Omental fat pad (tissue), 4 donors: ENCODE results near the gene ENTPD8. TPM values are rescaled to one million over a fixed set of nuclear protein-coding genes. Genes with fewer than 3 reads are reported as not detected.

ENCODE experiments used
- ATAC-seq: fragments of 150-250 bp; one replicate; pipeline ENCODE4 v1.9.1; 2016; ENCODE audit warnings: mild to moderate bottlenecking, moderate library complexity; ENCODE audit not compliant: low FRiP score
- DNase-seq: peaks from one replicate; pipeline ENCODE4 v3.0.0-alpha.2; 2019; ENCODE audit warnings: low spot score
- total RNA-seq, 4 donors: library from RNA; depleted of rRNA; stranded (reverse); fragments of >200 nt; gene quantifications; one replicate each; pipeline ENCODE4 v1.1.0, GENCODE V29; 2016
- TF ChIP-seq, protein P1 (sequence below), 3 donors: fragments of 450-650 bp; IDR thresholded peaks; one replicate each; pipeline ENCODE4 v1.5.1; 2016 to 2017; ENCODE audit warnings: antibody characterized with exemption in 3 of 3, mild to moderate bottlenecking in 3 of 3, moderate library complexity in 2 of 3

Gene ENTPD8
- total RNA-seq, 4 donors from 2014 or later, result not detected

DNA sequence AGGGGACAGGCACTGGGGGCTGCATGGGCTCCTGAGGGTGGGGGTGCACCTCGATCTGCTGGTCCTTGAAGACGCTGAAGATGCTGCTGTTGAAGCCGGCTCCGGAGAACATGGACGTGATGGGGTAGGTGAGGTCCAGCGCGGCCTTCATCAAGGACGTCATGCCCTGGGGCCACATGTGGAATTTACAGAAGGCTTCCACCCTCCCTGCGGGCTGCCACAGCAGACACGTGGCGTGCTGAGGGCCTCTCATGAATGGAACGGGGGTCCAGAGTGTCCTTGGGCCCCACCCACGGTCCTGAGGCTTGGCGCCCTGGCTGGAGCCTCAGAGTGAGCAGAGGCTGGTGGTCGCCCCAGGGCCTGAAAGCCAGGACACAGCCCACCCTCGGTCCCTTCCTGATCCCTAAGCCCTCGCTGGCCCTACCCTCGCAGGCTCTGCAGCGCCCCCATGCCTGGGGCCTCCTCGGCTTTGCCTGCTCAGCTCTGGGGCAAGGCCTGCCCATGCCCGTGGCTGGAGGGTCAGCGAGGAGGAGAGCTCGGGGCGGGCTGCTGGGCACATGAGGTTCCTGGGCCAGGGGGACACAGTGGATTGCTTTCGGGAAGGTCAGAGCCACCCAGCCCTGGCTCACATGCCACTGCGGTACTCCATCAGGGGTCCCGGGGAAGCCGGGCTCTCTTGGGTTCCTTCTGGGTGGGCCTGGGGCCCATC lies 23.3 kb upstream of the ENTPD8 start:
- TF ChIP-seq, protein P1, sequence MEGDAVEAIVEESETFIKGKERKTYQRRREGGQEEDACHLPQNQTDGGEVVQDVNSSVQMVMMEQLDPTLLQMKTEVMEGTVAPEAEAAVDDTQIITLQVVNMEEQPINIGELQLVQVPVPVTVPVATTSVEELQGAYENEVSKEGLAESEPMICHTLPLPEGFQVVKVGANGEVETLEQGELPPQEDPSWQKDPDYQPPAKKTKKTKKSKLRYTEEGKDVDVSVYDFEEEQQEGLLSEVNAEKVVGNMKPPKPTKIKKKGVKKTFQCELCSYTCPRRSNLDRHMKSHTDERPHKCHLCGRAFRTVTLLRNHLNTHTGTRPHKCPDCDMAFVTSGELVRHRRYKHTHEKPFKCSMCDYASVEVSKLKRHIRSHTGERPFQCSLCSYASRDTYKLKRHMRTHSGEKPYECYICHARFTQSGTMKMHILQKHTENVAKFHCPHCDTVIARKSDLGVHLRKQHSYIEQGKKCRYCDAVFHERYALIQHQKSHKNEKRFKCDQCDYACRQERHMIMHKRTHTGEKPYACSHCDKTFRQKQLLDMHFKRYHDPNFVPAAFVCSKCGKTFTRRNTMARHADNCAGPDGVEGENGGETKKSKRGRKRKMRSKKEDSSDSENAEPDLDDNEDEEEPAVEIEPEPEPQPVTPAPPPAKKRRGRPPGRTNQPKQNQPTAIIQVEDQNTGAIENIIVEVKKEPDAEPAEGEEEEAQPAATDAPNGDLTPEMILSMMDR (IDR thresholded peaks at IDR 0.05), result no peak
- ATAC-seq (no peak), DNase-seq (no peak)

DNA sequence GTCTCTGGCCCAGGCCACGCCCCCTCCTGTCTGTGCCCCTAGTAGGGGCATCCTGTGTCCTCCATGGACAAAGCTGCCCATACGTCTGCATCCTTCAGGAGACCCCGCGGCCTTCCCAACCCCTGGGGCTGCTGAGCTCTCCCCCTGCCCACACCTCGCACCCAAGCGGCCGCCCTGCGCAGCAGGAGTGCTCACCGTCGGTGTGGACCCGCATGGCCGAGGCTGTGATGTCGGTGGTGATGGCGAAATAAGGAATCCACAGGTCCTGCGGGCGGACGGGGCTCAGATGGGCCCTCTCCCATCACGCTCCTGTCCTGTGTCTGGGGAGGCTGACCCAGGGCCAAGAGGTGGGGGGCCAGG lies 22.8 kb upstream of the ENTPD8 start:
- TF ChIP-seq, protein P1 (IDR thresholded peaks at IDR 0.05), result no peak
- no peak for DNase-seq
- no peak for ATAC-seq

DNA sequence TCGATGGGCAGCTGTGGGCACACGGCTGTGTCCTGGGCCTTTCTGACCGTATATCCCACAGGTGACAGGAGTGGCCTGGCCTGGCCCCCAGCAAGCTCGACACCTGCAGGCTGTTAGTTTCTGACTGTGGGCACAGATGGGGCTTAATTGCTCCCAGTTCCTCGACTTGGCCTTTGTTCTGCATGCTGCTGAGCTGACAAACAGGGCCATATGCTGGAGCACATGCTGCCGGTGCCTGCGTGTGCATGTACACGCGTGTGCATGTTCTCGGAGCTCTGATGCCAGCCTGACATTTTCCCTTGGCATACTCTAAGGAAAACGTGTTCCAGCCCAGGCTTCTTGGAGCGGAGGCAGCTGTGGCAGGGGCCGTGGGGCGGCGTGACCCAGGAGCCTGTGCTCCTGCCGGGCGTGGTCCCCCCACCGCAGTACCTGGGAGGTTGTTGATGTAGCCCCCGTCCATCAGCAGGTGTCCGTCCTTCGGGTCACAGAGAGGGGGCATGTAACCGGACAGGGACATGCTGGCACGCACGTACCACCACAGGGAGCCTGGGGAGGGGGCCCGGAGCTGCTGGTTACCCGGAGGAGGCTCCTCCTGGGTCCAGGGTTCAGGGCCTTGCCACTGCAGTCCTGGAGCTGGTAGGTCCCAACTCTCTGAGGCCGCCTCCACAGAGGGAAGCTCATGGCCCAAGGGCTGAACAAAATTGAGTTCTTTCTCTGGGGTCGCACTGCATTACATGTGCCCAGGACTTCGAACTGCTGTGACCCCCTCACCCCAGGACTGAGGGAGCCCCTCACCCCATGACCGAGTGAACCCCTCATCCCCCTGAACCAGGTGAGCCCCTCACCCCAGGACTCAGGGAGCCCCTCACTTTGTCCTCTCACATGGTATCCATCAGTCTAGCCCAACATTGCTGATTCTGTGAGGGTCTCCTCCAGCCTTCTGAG lies 22.1 kb upstream of the ENTPD8 start:
- TF ChIP-seq, protein P1 (IDR thresholded peaks at IDR 0.05), result no peak
- DNase-seq, result no peak
- no peak for ATAC-seq

DNA sequence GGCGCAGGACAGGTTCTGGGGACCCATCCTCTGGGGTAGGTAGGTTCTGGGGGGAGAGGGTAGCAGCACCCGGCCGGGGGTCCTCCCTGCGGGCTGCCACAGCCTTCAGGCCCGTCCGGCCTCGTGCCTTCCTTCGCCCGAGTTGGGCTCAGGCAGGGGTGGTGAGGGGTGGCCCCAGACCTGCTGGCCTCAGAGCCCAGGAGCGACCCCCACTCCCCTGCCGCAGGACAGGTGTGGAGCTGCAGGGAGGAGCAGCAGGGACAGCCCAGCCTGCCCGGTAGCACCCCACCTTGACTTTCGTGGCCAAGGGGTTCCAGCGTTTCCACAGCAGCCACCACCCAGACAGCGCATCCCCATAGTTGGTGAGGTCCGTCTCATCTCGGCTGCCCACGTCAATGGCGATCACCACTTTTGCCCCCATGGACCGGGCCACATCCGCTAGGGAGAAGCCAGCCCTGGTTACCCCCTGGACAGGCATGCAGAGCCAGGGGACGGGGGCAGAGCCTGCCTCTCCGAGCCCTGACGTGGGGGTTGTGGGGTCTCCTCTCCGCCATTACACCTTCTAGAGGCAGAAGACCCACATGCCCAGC lies 21.3 kb upstream of the ENTPD8 start:
- TF ChIP-seq, protein P1 (IDR thresholded peaks at IDR 0.05), result no peak
- DNase-seq, result no peak
- no peak for ATAC-seq

DNA sequence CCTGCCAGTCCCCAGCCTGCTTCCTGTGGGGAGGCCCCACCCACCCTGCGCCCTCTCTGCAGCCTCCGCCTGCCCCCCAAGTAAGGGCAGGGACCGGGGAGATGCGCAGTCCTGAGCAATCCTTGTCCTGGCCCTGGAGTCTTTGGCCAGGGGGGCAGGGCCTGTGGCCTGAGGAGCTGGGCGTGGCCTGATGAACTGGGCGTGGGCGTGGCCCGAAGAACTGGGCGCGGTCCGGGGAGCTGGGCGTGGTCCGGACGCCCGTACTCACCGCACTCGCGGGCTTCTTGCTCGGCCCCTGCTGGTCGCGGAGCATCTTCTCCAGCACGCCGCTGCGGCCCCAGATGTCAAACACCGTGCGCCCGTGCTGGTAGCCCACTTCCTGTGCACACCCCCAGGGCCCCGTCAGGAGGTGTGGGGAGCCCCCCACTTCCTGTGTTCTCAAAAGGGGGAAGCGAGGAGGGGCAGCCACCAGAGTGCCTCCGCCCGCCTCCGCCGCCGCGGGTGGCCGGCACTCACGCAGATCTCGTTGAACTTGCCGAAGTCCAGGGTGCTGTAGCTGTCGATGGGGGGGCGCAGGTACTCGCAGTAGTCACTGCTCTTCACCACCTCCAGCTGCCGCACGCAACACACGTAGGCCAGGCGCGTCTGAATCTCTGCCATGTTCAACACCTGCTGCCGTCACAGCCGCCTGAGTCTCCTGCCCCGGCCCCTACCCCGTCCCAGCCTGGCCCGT lies 20.7 kb upstream of the ENTPD8 start:
- DNase-seq (no peak), ATAC-seq (peak; percentile 18)
- TF ChIP-seq, protein P1 (IDR thresholded peaks at IDR 0.05), result no peak

DNA sequence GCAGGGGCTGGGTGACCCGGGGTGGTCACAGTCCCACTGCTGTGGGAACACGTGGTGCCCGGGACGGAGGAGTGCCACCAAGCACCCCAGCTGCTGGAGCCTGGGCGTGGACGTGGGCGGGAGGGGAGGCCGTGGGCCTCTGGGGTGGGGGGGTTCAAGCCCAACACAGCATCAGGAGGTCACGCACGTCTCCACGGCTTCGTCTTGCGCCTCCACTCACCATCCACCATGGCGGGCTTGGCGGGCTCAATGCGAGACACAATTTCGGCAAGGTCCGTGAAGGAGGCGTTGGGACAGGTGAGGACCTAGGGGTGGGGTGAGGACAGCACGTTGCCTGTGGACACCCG lies 20.1 kb upstream of the ENTPD8 start:
- TF ChIP-seq, protein P1 (IDR thresholded peaks at IDR 0.05), result no peak
- ATAC-seq, result no peak
- DNase-seq, result no peak
